NCI-H2107 (cell line): ENCODE results near the gene C22orf15.

Experiments used
- DNase-seq: peaks from one replicate; lab custom pipeline; 2025; lab: John Stamatoyannopoulos, UW

The C22orf15 gene

GRCh38 chr22:23789121-23789520 is 26.3 kb downstream of the C22orf15 start:
- peak; percentile 27 for DNase-seq

- DNase-seq, result no peak
Observed at GRCh38 chr22:23789638-23790037, 26.8 kb downstream of the C22orf15 start.

- no peak for DNase-seq
Observed at GRCh38 chr22:23790819-23791737, 28.3 kb downstream of the C22orf15 start.

- DNase-seq, result no peak
Observed at GRCh38 chr22:23791738-23792645, 29.2 kb downstream of the C22orf15 start.

GRCh38 chr22:23793326-23793725 is 30.5 kb downstream of the C22orf15 start:
- DNase-seq, result no peak

- DNase-seq, result no peak
Observed at GRCh38 chr22:23796461-23796860, 33.7 kb downstream of the C22orf15 start.

DNA sequence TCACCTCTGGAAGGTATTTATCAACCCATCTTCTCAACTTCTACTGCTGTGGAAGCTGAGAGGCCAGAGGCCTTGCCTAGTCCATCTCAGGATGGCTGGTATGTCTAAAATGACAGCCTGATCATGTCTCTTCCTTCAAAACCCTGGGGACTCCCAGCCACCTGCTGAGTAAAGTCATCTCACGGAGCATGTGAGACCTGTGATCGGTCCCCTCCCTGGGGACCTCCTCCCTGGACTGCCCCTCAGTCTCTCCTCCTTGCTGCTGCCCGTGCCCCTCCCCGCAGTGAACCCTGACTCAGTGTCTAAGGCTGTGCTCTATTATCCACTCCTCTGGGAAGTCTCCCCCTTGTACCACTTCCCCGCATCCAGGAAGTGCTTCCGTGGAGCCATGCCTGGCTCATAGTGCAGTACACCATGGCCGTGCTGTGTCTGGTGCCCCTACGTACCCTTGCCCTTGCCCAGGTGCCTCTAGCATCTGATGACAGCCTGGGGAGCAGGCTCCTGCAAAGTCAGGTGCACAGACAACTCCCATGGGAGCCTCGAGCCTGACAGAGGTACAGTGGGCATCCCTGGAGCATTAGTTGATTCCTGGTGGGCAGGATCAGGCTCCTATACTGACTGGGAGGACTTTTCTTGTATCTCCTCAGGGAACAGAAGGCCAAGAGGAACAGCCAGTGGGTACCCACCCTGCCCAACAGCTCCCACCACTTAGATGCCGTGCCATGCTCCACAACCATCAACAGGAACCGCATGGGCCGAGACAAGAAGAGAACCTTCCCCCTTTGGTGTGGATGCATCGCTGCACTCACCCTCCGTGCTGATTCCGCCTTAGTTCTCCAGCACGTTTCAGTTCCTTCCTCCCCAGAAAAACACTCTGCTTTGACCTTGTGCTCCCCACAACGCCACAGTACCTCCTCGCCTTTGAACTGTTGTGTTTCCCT is 37.8 kb downstream of the C22orf15 start:
- no peak for DNase-seq

GRCh38 chr22:23801238-23801821 is 38.5 kb downstream of the C22orf15 start:
- DNase-seq, result no peak

GRCh38 chr22:23801886-23802377 is 39.1 kb downstream of the C22orf15 start:
- no peak for DNase-seq

GRCh38 chr22:23803001-23803819 is 40.4 kb downstream of the C22orf15 start:
- DNase-seq, result no peak

DNA sequence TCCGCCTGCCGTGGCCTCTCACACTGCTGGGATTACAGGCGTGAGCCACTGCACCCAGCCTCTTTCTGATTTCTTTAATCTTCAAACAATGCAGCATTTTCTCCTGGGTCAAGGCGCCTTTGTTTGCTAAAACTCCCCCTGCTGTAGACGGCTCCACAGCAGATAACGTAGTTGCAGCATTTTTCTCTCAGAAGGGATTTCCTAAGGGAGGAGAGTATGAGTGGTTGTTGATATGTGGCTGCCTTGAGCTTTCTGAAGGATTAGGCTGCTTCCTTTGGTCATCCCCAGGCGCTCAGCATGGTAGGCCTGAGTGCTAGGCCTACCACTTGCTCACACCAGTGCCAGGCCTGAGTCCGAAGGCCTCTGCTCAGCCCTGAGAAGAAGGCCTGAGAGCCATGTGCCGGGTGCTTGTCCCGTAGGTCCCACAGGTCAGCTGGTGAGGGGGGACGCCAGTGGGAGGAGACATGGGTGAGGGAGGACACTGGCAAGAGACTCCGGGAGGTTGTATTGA is 42.0 kb downstream of the C22orf15 start:
- DNase-seq, result no peak

DNA sequence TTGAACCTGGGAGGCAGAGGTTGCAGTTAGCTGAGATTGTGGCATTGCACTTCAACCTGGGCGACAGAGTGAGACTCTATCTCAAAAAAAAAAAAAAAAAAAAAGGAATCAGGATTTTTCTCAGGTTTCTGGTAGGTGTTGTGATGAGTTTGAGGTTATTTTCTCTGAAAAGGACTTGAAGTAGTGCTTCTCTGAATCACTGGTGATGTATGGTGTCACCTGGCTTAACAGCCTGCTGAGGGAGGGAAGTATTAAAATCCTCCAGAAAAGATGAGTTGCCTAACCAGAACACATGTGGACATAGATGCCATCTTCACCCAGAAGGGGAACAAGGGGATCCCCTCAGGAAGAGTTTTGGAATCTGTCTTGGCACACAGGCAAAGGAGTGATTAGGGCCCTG is 44.0 kb downstream of the C22orf15 start:
- DNase-seq, result no peak

DNA sequence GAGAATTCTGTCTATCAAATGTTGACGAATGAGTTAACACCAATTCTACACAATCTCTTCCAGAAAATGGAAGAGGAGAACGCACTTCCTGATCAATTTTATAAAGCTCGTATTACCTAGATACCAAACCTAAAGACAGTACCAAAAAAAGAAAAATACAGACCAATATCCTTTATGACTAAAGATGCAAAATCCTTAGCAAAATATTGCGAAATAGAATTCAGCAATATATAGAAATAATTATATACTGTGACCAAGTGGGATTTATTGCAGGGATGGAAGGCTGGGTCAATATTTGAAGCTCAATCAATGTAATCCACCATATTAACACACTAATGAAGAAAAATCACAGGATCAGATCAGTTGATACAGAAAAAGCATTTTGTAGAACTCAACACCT is 49.6 kb downstream of the C22orf15 start:
- no peak for DNase-seq
